GM12891 (cell line): ENCODE data around the gene OXGR1.

ENCODE experiments used
- PAX5 ChIP-seq: IDR thresholded peaks from 2 replicates; pipeline ENCODE4 v1.6.1; 2011; ENCODE audit warnings: low read length, moderate library complexity, mild to moderate bottlenecking; ENCODE audit not compliant: insufficient read depth, severe bottlenecking
- POLR2A ChIP-seq: IDR thresholded peaks from 2 replicates; pipeline ENCODE4 v1.6.1; 2011; ENCODE audit warnings: low read depth, low read length, control low read depth
- POLR2AphosphoS5 ChIP-seq: IDR thresholded peaks from 2 replicates; pipeline ENCODE4 v1.6.1; 2011; ENCODE audit warnings: low read depth, low read length, control low read depth
- POU2F2 ChIP-seq: IDR thresholded peaks from 2 replicates; pipeline ENCODE4 v1.6.1; 2011; ENCODE audit warnings: low read depth, mild to moderate bottlenecking, control low read depth, low read length, moderate library complexity
- SPI1 ChIP-seq: IDR thresholded peaks from 2 replicates; pipeline ENCODE4 v1.6.1; 2011; ENCODE audit warnings: low read depth, low read length, control low read depth
- TAF1 ChIP-seq: IDR thresholded peaks from 2 replicates; pipeline ENCODE4 v1.6.1; 2011; ENCODE audit warnings: low read depth, low read length, control low read depth

- no peak for TF ChIP-seq POLR2A
- no peak for TF ChIP-seq POU2F2
- no peak for TF ChIP-seq POLR2AphosphoS5
- TF ChIP-seq TAF1: no peak
- TF ChIP-seq PAX5: no peak
- TF ChIP-seq SPI1: no peak
Measured at GRCh38 chr13:96993634-96994016, 651 bp downstream of the OXGR1 start.
